ENCODE measurements around the gene APRT.
"Not testable (repeated sequence)": the region's sequence is repeated elsewhere in the genome, so short reads cannot be mapped to it uniquely, and the experiment has no call there.

Gene APRT

GRCh38 chr16:88806491-88807111, 5.1 kb downstream of the APRT start:
- DNase-seq = no peak

GRCh38 chr16:88805887-88806393, 5.8 kb downstream of the APRT start:
- DNase-seq = no peak

GRCh38 chr16:88805340-88805715, 6.4 kb downstream of the APRT start:
- no peak for DNase-seq

- DNase-seq = no peak
Measured at GRCh38 chr16:88804552-88805339, 7.0 kb downstream of the APRT start.

- no peak for DNase-seq
Measured at GRCh38 chr16:88804173-88804551, 7.6 kb downstream of the APRT start.

GRCh38 chr16:88803264-88803987, 8.3 kb downstream of the APRT start, which contains the start of gene CDT1:
TSS of gene CDT1 (plus strand) at chr16:88803789. CDS start at chr16:88803832, 43 bp downstream.
- DNase-seq = peak; percentile 89

- no peak for DNase-seq
Measured at GRCh38 chr16:88800277-88800592, 11.5 kb downstream of the APRT start.

- no peak for DNase-seq
Measured at GRCh38 chr16:88799569-88800276, 12.0 kb downstream of the APRT start.

GRCh38 chr16:88798772-88799455, 12.8 kb downstream of the APRT start:
- DNase-seq = no peak

- no peak for DNase-seq
Measured at GRCh38 chr16:88798073-88798472, 13.7 kb downstream of the APRT start.

GRCh38 chr16:88796278-88796677, 15.4 kb downstream of the APRT start:
- no peak for DNase-seq

- DNase-seq = no peak
Measured at GRCh38 chr16:88793251-88793954, 18.3 kb downstream of the APRT start.

GRCh38 chr16:88792668-88793250, 19.0 kb downstream of the APRT start:
- no peak for DNase-seq

- no peak for DNase-seq
Measured at GRCh38 chr16:88792078-88792550, 19.6 kb downstream of the APRT start.

- DNase-seq = peak; percentile 60
Measured at GRCh38 chr16:88790312-88791211, 21.2 kb downstream of the APRT start.

- DNase-seq = no peak
Measured at GRCh38 chr16:88789594-88789993, 22.1 kb downstream of the APRT start.

- DNase-seq = not testable (repeated sequence)
Measured at GRCh38 chr16:88788749-88789148, 23.0 kb downstream of the APRT start.

- DNase-seq = no peak
Measured at GRCh38 chr16:88787579-88788314, 24.0 kb downstream of the APRT start.
